Measurements from ENCODE around the gene ZFR2.
"Not testable (repeated sequence)": the region's sequence is repeated elsewhere in the genome, so short reads cannot be mapped to it uniquely, and the experiment has no call there.

Gene ZFR2

DNA sequence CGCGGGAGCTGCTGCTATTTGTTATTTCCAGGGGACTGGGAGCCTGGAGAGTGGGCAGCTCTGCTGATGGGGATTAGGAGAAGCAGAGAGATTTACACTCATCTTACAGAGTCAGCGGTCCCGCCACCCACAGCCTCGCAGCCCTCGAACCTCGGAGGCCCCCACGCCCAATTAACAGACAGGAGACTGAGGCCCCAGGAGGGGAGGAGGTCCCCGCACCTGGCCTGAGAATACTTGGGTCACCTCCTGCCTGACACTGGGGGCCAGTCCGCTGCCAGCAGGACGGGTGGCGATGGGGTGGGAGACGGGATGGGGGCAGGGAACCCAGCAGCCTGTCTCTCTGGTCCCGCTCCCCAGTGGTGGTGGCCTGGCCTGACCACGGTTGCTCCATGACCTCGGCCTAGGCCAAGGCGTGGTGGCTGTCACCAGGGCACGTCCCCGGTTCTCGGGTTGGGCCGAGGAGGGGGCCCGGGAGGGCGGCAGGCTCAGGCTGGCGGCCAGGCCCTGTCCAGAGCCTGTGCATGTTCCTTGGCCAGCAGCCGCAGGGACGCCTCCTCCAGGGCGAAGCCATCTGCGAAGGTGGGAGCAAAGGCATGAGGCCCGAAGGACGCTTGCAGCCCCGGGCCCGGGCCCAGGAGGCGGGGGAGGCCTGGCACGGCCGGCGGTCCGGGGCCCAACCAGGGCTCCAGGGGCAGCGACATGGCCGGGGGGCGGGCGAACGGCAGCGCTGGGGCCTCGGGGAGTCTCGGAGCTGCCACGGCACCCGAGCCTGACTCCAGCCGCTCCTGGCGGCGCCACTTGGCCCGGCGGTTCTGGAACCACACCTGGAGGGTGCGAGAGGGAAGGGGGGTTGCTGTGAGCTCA lies 98.5 kb downstream of the ZFR2 start:
- no peak for DNase-seq

- no peak for DNase-seq
Observed at GRCh38 chr19:3769494-3769893, 99.3 kb downstream of the ZFR2 start.

- no peak for DNase-seq
Observed at GRCh38 chr19:3768748-3769099, 100.1 kb downstream of the ZFR2 start.

GRCh38 chr19:3768015-3768747 lies 100.7 kb downstream of the ZFR2 start:
- no peak for DNase-seq

DNA sequence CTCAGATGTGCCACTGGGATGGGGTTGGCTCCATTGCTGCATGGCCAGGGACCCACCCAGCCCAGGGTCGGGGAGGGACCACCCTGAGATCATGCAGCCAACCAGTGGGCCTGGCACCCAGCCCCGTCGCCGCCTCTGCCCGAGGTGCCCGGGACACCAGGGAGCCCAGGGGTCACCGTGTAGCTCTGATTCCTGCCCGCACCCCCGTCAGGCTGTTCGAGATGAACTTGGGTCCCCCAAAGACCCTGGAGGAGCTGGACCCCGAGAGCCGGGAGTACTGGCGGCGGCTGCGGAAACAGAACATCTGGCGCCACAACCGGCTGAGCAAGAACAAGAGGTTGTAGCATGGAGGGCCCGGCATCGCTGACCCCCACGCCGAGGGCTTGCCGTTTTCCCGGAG lies 101.8 kb downstream of the ZFR2 start:
- no peak for DNase-seq

DNA sequence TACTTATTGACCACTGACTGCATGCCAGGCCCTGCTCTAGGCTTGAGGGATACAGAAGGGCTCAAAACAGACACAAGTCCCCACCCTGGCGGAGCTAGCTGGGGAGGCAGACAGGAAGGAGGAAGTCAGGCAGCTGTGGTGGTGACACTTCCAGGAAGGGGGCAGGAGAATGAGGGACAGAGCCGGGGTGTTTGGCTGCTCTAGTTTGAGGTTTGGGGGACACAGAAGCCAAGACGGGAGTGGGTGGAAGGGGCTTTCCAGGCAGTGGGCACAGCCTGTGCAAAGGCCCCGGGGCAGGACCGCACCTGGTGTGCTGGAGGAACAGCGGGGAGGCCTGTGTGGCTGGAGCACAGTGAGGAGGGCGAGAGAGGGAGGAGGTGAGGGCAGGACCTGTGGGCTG lies 102.3 kb downstream of the ZFR2 start:
- no peak for DNase-seq

DNA sequence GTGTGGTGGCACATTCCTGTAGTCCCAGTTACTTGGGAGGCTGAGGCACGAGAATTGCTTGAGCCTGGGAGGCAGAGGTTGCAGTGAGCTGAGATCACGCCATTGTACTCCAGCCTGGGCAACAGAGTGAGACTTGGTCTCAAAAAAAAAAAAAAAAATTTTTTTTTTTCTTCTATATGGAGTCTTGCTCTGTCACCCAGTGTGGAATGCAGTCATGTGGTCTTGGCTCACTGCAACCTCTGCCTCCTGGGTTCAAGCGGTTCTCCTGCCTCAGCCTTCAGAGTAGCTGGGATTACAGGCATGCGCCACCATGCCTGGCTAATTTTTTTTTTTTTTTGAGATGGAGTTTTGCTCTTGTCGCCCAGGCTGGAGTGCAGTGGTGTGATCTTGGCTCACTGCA lies 103.1 kb downstream of the ZFR2 start:
- DNase-seq = peak; percentile 12

GRCh38 chr19:3765121-3765520 lies 103.7 kb downstream of the ZFR2 start:
- no peak for DNase-seq

- DNase-seq = peak; percentile 99
Observed at GRCh38 chr19:3762501-3763459, 106.1 kb downstream of the ZFR2 start, which contains the start of gene MRPL54. Gene MRPL54, plus strand, starts transcription at chr19:3762682. Its CDS starts 19 bp downstream, at chr19:3762701.

GRCh38 chr19:3762130-3762473 lies 106.7 kb downstream of the ZFR2 start:
- no peak for DNase-seq

DNA sequence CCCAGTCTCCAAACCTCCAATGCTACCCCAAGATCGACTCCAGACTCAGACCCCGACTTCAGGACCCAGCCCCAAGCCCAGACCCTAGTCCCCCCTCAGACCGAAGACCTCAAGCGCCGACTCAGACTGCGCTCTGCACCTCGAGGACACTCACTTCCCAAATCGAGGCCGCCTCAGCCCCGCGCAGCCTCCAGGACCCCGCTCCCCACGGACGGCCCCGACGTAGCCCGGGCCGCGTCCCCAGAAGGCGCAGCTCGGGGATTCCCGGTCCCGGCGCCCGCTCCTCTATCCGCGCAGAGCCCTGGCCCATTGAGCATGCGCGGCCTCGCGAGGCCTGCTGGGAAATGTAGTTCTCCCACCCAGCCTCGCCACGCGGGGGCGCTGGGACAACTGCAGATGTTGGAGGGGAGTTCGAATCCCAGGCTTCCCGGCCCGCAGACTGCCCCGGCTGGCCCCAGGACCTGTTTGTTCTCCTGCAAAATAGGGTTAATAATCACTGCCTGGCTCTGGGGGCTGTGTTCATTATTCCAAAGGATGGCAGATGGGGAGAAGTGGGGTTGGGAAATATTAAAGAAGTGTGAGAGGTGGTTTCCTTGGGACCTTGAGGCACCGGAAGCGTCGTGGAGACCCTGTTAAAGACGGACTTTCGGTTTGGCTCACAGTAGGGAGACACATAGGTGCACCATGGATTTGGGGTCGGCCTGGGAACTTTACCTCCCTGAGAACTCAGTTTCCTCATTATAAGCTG lies 107.3 kb downstream of the ZFR2 start, which contains the start of gene APBA3:
APBA3 (minus strand) TSS at position 311 of the 748 bp plus-strand sequence. CDS start 1,428 bp downstream, outside the sequence.
- DNase-seq = peak; percentile 90

DNA sequence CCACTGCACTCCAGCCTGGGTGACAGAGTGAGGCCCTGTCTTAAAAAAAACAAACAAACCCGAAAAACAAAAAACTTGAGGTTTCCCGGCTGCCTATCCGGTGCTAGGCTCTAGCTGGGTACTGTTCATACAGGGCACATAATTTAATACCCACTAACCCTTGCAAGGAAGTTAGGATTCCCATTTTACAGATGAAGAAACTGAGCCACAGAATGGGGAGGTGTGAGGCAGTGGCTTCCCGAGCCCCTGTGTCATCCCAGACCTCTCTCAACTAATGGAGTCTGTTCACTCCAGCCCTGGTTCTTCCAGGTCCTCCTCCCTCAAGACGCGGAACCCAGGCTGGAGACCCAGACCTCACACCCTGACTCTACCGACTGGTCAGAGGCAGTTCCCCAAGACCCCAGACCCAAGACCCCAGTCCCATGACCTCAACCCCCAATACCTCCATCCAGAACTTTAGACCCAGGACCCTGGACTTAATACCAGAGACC lies 107.9 kb downstream of the ZFR2 start:
- no peak for DNase-seq

DNA sequence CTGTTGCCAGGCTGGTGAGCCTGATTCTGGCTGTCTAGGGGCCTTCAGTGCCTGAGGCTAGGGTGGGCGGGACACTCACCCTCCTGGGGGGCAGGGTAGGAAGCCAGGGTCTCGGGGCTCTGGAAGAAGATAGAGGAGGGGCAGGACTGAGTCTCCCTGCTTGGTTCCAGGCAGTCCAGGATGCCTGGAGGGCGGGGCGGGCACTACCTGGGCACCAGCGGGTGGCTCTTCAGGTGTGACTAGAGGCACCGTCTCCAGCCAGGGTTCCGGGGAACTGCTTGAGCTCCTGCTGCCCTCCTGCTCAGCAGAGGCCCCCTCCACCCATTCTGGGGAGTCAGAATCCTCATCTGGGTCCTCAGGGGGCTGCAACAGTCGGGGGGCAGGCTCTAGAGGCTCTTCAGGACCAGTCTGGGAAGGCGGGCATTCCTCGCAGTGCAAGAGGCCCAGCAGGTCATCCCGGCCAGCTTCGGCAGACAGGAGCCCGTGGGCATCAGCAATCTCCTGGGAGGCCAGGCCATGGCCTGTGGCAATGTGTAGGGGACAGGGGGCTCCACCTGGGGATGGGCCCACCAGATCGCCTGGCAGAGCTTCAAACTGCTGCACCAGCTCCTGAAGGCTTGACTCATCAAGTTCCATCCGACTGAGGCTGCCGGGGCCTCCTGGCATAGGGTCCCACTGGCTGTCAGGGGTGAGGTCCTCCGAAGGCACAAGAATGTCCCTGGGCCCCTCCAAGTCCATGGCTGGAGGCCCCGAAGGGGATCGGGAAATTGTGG lies 109.2 kb downstream of the ZFR2 start:
- DNase-seq = no peak

DNA sequence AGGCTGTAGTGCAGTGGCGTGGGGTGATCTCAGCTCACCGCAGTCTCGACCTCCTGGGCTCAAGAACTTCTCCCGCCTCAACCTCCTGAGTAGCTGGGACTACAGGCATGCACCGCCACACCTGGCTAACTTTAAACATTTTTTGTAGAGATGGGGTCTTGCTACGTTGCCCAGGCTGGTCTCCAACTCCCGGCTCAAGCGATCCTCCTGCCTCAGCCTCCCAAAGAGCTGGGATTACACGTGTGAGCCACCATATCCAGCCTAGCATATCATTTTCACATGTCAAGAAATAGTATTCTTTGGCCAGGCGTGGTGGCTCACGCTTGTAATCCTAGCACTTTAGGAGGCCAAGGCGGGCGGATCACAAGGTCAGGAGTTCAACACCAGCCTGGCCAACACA lies 110.5 kb downstream of the ZFR2 start:
- not testable (repeated sequence) for DNase-seq

DNA sequence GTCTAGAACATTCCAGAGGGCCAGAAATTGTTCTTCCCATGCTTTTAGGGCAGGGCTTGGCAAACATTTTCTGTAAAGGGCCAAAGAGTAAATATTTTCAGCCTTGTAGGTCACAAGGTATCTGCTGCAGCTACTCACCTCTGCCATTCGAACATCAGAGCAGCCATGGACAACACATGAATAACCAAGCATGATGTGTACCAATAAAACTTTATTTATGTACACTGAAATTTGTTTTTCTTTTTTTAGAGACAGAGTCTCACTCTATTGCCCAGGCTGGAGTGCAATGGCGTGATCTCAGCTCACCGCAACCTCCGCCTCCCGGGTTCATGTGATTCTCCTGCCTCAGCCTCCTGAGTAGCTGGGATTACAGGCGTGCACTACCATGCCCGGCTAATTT lies 111.1 kb downstream of the ZFR2 start:
- not testable (repeated sequence) for DNase-seq

Measured in fibroblast of skin of scalp (primary cell).